ENCODE data around the gene CADPS.

GRCh38 chr3:62874711-62875557 lies at the start of gene CADPS:
- TF ChIP-seq POLR2A (IDR thresholded peaks at IDR 0.05; ENCODE audit: low read length) (no peak), GATA1 (IDR thresholded peaks at IDR 0.05; ENCODE audit: low read depth, low read length) (no peak)
